Chondrocyte (in vitro differentiated cells): ENCODE results near the gene ADIG. TPM values are rescaled to one million over a fixed set of nuclear protein-coding genes. Genes with fewer than 3 reads are reported as not detected.

Source experiments
- DNase-seq: peaks from one replicate; pipeline ENCODE4 v3.0.0; 2021; ENCODE audit warnings: mixed read lengths, low spot score
- H3K27ac Mint-ChIP-seq: one replicate; pipeline ENCODE4 v1.8.0; 2021; ENCODE audit warnings: mild to moderate bottlenecking, moderate library complexity, mixed read lengths; ENCODE audit not compliant: unreplicated experiment
- H3K27me3 Mint-ChIP-seq: 2 replicates; pipeline ENCODE4 v1.8.0; 2021; ENCODE audit warnings: low read depth, mixed read lengths
- H3K36me3 Mint-ChIP-seq: 2 replicates; pipeline ENCODE4 v1.8.0; 2021; ENCODE audit warnings: low read depth, mixed read lengths
- H3K4me1 Mint-ChIP-seq: 2 replicates; pipeline ENCODE4 v1.8.0; 2021; ENCODE audit warnings: low read depth, mild to moderate bottlenecking, mixed read lengths
- H3K4me3 Mint-ChIP-seq: one replicate; pipeline ENCODE4 v1.8.0; 2021; ENCODE audit warnings: mild to moderate bottlenecking, moderate library complexity, mixed read lengths; ENCODE audit not compliant: unreplicated experiment
- H3K9me3 Mint-ChIP-seq: 2 replicates; pipeline ENCODE4 v1.8.0; 2021; ENCODE audit warnings: low read depth, mixed read lengths
- long read RNA-seq: library from polyadenylated mRNA; stranded (forward); transcript quantifications from one replicate; pipeline ENCODE4 v2.0.0, GENCODE V29; 2021
- total RNA-seq: library from RNA; stranded (reverse); gene quantifications from 3 replicates; pipeline ENCODE4 v1.2.1, GENCODE V29; 2021
- TF ChIP-seq, protein P1 (sequence below): fragments of 200-600 bp; sonication (generic); IDR thresholded peaks from 2 replicates; pipeline ENCODE4 v1.5.0; 2021; ENCODE audit warnings: antibody characterized with exemption, mild to moderate bottlenecking, moderate library complexity

ADIG gene
- not detected in 3 replicates for total RNA-seq
- long read RNA-seq = 0 reads

DNA sequence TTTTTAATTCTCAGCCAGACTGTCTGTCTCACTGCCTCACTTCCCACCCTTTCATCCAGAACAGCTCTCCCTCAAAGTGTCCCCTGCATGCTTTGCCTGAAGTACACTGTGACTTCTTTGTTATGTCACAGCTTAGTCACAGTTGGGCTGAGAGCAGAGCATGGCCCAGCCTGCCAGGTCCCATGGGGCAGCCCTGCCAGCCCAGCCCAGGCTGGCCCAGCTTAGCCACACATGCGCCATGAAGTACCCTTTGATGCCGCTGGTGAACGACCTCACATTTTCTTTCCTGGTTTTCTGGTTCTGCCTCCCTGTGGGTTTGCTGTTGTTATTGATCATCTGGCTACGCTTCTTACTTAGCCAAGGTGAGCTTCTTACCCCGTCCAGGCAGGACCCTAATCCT is at the start of gene ADIG:
Gene ADIG, plus strand, starts transcription at position 185 of the 400 bp plus-strand sequence. Its CDS starts 54 bp downstream, at position 239.
- Mint-ChIP-seq H3K27ac (peak within 1 kb of the TSS; percentile 62), H3K9me3 (no peaks in the 10 kb centered on the region), H3K4me1 (peaks cover 13% of the 10 kb centered on the region), H3K27me3 (no peaks in the 10 kb centered on the region), H3K4me3 (no peak within 1 kb of the TSS), H3K36me3 (peaks cover 7% of the 10 kb centered on the region)
- DNase-seq = no peak
- TF ChIP-seq, protein P1, sequence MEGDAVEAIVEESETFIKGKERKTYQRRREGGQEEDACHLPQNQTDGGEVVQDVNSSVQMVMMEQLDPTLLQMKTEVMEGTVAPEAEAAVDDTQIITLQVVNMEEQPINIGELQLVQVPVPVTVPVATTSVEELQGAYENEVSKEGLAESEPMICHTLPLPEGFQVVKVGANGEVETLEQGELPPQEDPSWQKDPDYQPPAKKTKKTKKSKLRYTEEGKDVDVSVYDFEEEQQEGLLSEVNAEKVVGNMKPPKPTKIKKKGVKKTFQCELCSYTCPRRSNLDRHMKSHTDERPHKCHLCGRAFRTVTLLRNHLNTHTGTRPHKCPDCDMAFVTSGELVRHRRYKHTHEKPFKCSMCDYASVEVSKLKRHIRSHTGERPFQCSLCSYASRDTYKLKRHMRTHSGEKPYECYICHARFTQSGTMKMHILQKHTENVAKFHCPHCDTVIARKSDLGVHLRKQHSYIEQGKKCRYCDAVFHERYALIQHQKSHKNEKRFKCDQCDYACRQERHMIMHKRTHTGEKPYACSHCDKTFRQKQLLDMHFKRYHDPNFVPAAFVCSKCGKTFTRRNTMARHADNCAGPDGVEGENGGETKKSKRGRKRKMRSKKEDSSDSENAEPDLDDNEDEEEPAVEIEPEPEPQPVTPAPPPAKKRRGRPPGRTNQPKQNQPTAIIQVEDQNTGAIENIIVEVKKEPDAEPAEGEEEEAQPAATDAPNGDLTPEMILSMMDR = no peak

DNA sequence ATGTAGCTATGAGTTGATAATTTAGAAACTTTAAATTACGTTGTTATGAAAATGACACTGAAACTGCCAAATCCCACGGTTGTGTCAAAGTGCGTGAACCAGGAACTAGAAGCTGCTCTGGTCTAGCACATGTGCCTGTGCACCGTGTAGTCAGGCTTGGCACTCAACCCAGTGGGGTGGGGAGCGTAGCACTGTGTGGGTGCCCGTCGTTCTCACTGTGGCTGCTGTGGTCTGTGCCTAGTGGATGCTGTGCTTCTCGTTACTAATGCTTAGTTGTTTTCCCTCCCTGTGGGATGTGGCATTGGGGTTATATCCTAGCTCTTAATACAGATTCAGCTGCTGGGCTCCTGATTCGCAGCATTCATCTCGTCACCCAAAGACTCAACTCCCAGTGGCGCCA is 46.2 kb upstream of the ADIG start:
- DNase-seq = no peak
- Mint-ChIP-seq H3K27ac (no peak overlapping the region), H3K27me3 (no peaks in the 10 kb centered on the region), H3K36me3 (peaks cover 37% of the 10 kb centered on the region), H3K4me3 (no peak overlapping the region), H3K9me3 (no peaks in the 10 kb centered on the region), H3K4me1 (no peaks in the 10 kb centered on the region)
- TF ChIP-seq, protein P1 = no peak

GRCh38 chr20:38536310-38536709 is 44.7 kb upstream of the ADIG start:
- H3K4me3 Mint-ChIP-seq = no peak overlapping the region
- DNase-seq = no peak
- TF ChIP-seq, protein P1 = no peak
- no peak overlapping the region for H3K27ac Mint-ChIP-seq
- no peaks in the 10 kb centered on the region for H3K27me3 Mint-ChIP-seq
- H3K9me3 Mint-ChIP-seq = no peaks in the 10 kb centered on the region
- H3K4me1 Mint-ChIP-seq = no peaks in the 10 kb centered on the region
- peaks cover 45% of the 10 kb centered on the region for H3K36me3 Mint-ChIP-seq

- Mint-ChIP-seq H3K4me1 (no peaks in the 10 kb centered on the region), H3K36me3 (peaks cover 50% of the 10 kb centered on the region)
- TF ChIP-seq, protein P1 = no peak
Measured at GRCh38 chr20:38537176-38537575, 43.8 kb upstream of the ADIG start.

GRCh38 chr20:38538789-38539188 is 42.2 kb upstream of the ADIG start:
- no peaks in the 10 kb centered on the region for H3K27me3 Mint-ChIP-seq
- H3K4me3 Mint-ChIP-seq = no peak overlapping the region
- no peak overlapping the region for H3K27ac Mint-ChIP-seq
- H3K9me3 Mint-ChIP-seq = no peaks in the 10 kb centered on the region
- TF ChIP-seq, protein P1 = no peak
- peaks cover 46% of the 10 kb centered on the region for H3K36me3 Mint-ChIP-seq
- H3K4me1 Mint-ChIP-seq = no peaks in the 10 kb centered on the region
- no peak for DNase-seq

More at GRCh38 chr20:38537176-38537575, 43.8 kb upstream of the ADIG start:
- Mint-ChIP-seq H3K27ac (no peak overlapping the region), H3K27me3 (no peaks in the 10 kb centered on the region), H3K9me3 (no peaks in the 10 kb centered on the region), H3K4me3 (no peak overlapping the region)
- DNase-seq = no peak
